GM19099 (cell line): ENCODE measurements around the gene LRFN2.

Experiments
- POLR2A ChIP-seq: IDR thresholded peaks from 3 replicates; pipeline ENCODE4 v1.6.1; 2011; ENCODE audit warnings: low read depth; ENCODE audit not compliant: insufficient read length; ENCODE audit errors: extremely low read depth

Gene LRFN2

DNA sequence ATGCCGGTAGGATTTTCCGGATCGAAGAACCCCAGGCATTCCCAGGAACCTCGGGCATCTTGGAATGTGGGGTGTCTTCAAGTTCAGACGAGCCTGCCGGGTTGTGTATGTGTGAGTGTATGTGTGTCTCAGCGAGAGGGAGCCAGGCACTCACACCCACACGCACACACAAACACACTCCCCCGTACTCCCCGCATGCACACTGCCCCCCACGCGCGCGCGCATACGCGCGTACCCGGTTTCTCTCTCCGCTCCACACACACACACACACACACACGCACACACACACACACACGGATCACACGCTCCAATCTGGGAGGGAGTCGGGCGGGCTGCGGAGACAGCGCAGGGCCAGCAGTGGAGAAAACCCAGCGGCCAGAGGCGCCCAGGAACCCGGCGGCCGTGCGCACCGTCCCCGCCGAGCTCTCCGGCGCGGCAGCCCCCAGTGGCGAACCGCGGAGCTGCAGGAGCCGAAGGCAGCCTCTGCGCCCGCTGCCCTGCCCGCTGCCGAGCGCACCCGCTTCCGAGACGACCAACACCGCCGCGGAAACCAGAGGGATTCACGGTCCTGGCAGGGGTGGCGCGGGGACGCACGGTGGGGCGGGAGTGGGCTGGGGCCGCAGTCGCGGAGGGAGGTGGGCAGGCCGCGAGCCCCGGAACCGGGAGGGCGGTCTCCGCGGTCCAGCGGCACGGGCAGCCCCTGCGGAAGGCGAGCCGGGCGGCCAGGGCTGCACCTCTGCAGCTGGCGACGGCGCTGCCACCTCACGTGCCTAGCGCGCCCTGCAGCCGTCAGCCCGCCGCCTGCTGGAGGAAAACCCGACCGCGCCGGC, at the start of gene LRFN2:
Gene LRFN2 (minus strand): TSS at position 125 of the 830 bp plus-strand sequence.
- no peak for TF ChIP-seq POLR2A

- no peak for TF ChIP-seq POLR2A
These were observed 47.3 kb upstream of the LRFN2 start for GRCh38 chr6:40634429-40634828.

- TF ChIP-seq POLR2A, result no peak
These were observed 44.6 kb upstream of the LRFN2 start for GRCh38 chr6:40631744-40632143.

DNA sequence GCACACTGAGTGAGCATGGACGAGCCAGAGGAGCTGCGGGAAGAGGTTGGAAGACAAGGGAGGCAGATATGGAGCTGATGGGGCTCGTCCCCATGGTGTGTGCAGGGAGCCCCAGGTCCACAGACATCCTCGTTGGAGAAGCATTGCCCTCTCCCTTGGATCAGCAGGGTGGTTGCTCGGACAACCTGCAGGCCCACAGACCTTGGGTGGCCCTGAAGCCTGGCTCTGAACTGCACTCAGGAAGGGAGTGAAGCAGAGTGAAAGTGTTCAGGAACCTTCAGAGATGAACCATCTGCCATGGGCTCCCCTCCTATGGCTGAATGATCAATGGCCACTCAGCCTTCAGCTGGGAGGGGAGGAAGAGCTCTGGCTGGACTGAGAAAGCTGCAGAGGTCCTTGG, 43.3 kb upstream of the LRFN2 start:
- TF ChIP-seq POLR2A, result no peak

- no peak for TF ChIP-seq POLR2A
These were observed 42.9 kb upstream of the LRFN2 start for GRCh38 chr6:40630051-40630450.

GRCh38 chr6:40629463-40629862, 42.3 kb upstream of the LRFN2 start:
- TF ChIP-seq POLR2A, result no peak

DNA sequence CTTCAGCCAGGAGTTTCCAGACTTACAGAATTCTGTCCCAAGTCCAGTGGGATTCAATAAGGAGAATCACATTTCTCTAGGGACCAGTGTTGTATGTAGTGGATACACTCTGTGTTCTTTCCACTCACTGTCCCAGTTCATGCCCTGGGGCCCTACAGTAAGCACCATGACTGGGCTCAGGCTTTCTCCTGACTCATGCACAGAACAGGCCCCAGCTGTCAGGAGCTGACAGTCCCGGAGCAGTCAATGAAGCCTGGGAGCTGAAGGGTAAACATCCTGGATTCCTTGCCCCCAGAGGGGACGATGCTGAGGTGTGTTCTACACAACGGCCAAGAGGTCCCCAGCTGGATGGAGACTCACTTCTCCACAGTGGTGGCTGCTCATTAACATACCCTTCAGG, 40.2 kb upstream of the LRFN2 start:
- TF ChIP-seq POLR2A, result no peak

GRCh38 chr6:40626886-40627285, 39.7 kb upstream of the LRFN2 start:
- no peak for TF ChIP-seq POLR2A

GRCh38 chr6:40623932-40624331, 36.8 kb upstream of the LRFN2 start:
- no peak for TF ChIP-seq POLR2A

DNA sequence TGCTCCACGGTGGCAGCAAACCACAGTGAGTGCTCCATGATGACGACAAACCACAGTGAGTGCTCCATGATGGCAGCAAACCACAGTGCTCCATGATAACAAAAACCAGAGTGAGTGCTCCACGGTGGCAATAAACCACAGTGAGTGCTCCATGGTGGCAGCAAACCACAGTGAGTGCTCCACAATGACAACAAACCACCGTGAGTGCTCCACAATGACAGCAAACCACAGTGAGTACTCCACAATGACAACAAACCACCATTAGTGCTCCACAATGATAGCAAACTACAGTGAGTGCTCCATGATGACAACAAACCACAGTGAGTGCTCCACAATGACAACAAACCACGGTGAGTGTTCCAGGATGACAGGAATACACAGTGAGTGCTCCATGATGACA, 36.0 kb upstream of the LRFN2 start:
- TF ChIP-seq POLR2A, result no peak

DNA sequence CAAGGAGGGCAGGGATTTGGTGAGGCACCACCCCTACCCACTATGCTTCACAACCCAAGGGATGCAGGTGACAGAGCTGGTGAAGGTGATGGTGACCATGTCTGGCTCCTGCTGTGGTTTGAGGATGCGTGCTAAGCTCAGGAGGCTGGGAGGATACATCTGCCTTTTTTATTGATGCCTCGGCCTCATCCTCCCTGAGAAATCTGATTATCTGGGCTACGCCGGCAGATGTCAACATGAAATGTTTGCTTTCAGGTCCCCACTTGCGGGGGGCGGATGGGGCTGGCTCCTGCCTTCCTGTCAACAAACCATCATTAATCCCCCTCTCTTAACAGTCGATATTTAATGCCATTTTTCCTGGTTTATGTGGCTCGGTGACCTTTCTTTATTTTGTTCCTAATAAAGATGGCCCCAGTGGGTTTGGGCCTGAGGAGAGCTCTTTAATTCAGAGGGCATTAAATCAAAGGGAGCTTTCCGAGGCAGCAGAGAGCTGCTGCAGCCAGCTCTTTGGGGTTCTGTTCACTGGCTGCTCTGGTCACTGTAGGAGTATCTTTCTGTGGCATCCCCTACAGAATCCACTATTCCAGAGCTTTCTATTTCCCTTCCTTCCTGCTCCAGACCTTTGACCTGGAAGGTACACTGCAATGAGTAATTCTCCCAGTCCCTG, 33.5 kb upstream of the LRFN2 start:
- TF ChIP-seq POLR2A, result no peak

DNA sequence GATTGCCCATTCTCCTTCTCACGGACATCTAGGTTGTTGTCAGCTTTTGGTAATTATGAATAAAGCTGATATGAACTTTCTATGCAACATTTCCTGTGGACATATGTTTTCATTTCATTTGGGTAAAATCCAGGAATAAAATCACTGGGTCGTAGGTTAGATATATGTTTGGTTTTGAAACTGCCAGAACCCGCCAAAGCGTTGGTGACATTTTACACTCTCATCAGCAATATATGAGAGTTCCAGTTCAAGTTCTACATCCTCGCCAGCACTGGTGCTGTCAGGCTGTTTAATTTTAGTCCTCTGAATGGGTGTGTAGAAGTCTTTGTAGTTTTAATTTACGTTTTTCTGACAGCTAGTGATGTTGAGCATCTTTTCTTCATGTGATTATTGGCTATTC, 27.5 kb upstream of the LRFN2 start:
- no peak for TF ChIP-seq POLR2A

DNA sequence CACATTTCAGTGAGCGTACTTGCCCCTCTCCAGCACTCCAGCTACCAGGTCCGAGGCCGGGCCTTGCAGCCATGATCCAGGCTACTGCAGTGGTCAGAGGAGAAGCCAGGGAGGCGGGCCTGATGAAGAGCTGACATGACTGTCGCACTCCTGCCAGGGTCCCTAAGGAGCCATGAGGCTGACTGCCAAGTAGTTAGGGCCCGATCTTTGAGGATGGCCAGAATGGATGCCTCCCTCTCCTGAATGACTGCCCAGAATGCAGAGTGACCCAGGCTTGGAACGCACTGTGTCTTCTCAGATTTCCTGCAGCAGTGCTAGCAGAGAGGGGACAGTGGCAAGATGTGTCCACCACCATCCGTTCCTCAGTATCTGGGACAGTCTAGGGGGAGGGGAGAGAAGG, 24.7 kb upstream of the LRFN2 start:
- no peak for TF ChIP-seq POLR2A

GRCh38 chr6:40611434-40611833, 24.3 kb upstream of the LRFN2 start:
- TF ChIP-seq POLR2A, result no peak

GRCh38 chr6:40610229-40610628, 23.1 kb upstream of the LRFN2 start:
- TF ChIP-seq POLR2A, result no peak

GRCh38 chr6:40606981-40607380, 19.8 kb upstream of the LRFN2 start:
- no peak for TF ChIP-seq POLR2A

DNA sequence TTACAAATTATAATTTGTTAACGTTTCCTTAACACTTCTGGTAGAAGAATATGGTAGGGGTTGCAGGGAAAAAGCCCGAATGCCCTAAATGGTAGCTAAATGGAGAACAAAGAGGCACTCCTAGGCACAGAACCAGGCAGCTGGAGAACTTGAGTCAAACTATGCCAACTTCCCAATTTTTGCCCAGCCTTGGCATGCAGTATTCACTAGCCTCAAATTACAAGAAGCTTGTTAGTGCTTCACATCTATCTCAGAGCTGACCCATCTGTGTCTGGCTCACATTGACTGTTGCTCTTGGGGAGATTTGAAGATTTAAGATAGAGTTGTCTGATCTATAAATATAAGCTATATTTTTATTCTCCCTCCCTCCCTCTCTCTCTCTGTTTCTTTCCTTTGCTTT, 19.4 kb upstream of the LRFN2 start:
- TF ChIP-seq POLR2A, result no peak

DNA sequence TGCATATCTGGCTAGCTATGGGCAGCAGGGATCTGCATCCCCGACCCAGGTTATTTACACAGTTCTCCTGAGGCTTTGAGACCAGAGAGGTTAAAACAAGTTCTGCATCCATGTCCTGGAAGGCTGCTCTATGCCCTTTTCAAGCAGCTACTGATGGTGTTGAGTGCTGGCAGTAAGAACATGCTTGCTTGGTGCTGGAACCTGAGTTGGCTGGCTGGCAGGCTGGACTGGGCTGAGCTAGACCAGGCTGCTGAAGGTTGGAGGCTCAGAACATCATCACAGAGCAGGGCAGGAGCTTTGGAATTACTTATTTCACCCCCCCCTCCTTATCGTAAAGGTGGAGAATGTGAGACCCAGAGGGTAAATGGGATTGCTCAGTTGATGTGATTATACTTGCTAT, 16.9 kb upstream of the LRFN2 start:
- TF ChIP-seq POLR2A, result no peak
